Ishikawa (cell line): ENCODE results near the gene MTO1.

Experiments
- CEBPB ChIP-seq: IDR thresholded peaks from 2 replicates; pipeline ENCODE4 v1.6.1; 2012
- CREB1 ChIP-seq: IDR thresholded peaks from 2 replicates; pipeline ENCODE4 v1.6.1; 2012; ENCODE audit warnings: low read depth
- EGR1 ChIP-seq: IDR thresholded peaks from 2 replicates; pipeline ENCODE4 v1.6.1; 2012
- EP300 ChIP-seq: IDR thresholded peaks from 2 replicates; pipeline ENCODE4 v1.6.1; 2012; ENCODE audit warnings: borderline replicate concordance
- YY1 ChIP-seq: IDR thresholded peaks from 2 replicates; pipeline ENCODE4 v1.6.1; 2012; ENCODE audit warnings: low read depth
- TF ChIP-seq, protein P1 (sequence below): IDR thresholded peaks from 2 replicates; pipeline ENCODE4 v1.6.1; 2012
- TF ChIP-seq, protein P2 (sequence below): IDR thresholded peaks from 2 replicates; pipeline ENCODE4 v1.6.1; 2012; ENCODE audit warnings: low read depth, mild to moderate bottlenecking

DNA sequence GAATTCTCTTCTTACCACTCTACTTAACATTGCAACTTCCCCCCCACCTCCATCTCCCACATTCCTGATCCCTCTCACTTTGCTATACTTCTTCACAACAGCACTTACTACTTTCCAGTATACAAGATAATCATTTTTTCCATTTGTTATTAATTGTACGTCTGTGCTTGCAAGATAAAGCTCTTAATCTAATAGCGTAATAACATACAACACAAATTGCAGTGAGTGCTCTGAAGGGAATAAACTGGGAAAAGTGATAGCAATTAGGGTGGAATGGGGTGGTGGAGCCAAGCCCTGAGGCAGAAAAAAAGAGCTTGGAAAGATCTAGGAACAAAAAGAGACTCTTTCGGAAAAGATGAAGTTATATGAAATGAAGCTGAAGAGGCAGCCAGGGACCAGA is 18.0 kb upstream of the MTO1 start:
- TF ChIP-seq, protein P1, sequence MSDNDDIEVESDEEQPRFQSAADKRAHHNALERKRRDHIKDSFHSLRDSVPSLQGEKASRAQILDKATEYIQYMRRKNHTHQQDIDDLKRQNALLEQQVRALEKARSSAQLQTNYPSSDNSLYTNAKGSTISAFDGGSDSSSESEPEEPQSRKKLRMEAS = no peak
- no peak for TF ChIP-seq EGR1
- TF ChIP-seq YY1 = no peak
- TF ChIP-seq, protein P2, sequence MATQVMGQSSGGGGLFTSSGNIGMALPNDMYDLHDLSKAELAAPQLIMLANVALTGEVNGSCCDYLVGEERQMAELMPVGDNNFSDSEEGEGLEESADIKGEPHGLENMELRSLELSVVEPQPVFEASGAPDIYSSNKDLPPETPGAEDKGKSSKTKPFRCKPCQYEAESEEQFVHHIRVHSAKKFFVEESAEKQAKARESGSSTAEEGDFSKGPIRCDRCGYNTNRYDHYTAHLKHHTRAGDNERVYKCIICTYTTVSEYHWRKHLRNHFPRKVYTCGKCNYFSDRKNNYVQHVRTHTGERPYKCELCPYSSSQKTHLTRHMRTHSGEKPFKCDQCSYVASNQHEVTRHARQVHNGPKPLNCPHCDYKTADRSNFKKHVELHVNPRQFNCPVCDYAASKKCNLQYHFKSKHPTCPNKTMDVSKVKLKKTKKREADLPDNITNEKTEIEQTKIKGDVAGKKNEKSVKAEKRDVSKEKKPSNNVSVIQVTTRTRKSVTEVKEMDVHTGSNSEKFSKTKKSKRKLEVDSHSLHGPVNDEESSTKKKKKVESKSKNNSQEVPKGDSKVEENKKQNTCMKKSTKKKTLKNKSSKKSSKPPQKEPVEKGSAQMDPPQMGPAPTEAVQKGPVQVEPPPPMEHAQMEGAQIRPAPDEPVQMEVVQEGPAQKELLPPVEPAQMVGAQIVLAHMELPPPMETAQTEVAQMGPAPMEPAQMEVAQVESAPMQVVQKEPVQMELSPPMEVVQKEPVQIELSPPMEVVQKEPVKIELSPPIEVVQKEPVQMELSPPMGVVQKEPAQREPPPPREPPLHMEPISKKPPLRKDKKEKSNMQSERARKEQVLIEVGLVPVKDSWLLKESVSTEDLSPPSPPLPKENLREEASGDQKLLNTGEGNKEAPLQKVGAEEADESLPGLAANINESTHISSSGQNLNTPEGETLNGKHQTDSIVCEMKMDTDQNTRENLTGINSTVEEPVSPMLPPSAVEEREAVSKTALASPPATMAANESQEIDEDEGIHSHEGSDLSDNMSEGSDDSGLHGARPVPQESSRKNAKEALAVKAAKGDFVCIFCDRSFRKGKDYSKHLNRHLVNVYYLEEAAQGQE = no peak
- no peak for TF ChIP-seq CREB1
- TF ChIP-seq CEBPB = no peak
- TF ChIP-seq EP300 = no peak
